PC-3 (cell line): Measurements from ENCODE around the gene FOXK1. TPM values are rescaled to one million over a fixed set of nuclear protein-coding genes. Genes with fewer than 3 reads are reported as not detected.

Experiments used
- ATAC-seq: fragments of 200-7000 bp; cut with Tn5 transposase; 2 replicates; pipeline ENCODE4 v1.9.1; 2020; ENCODE audit warnings: mild to moderate bottlenecking, moderate library complexity
- BruUV-seq: library from RNA; stranded (reverse); fragments of 400-500 nt; replicated peaks from 2 replicates; lab custom pipeline; 2021; lab: Mats Ljungman, UMichigan
- CTCF ChIA-PET: fragments of 300-600 bp; sonication (Branson Sonifier 250); formaldehyde crosslinking; loops from one replicate; lab custom pipeline; 2022; ENCODE audit warnings: antibody characterized with exemption; lab: Charles Lee
- POLR2A ChIA-PET: fragments of 300-600 bp; sonication (Branson Sonifier 250); formaldehyde crosslinking; loops from one replicate; lab custom pipeline; 2022; ENCODE audit warnings: antibody characterized with exemption; ENCODE audit not compliant: unreplicated experiment; lab: Charles Lee
- DNase-seq: peaks from one replicate; pipeline ENCODE4 v3.0.0-alpha.2; 2015
- H2AFZ ChIP-seq: fragments of 300-600 bp; sonication (generic); 2 replicates; pipeline ENCODE4 v1.6.0; 2016; ENCODE audit warnings: antibody characterized with exemption, low read length
- H3F3A ChIP-seq: fragments of 300-600 bp; sonication (generic); one replicate; pipeline ENCODE4 v1.6.0; 2017; ENCODE audit warnings: antibody characterized with exemption, low read length, control low read depth, mild to moderate bottlenecking; ENCODE audit not compliant: unreplicated experiment
- H3K27ac ChIP-seq: fragments of 300-600 bp; sonication (generic); 2 replicates; pipeline ENCODE4 v1.5.1; 2016; ENCODE audit warnings: mild to moderate bottlenecking, low read length
- H3K27me3 ChIP-seq: fragments of 300-600 bp; sonication (generic); 2 replicates; pipeline ENCODE4 v1.6.1; 2016; ENCODE audit warnings: low read length, mixed read lengths
- H3K36me3 ChIP-seq: fragments of 300-600 bp; sonication (generic); 2 replicates; pipeline ENCODE4 v1.6.1; 2016; ENCODE audit warnings: low read depth, mixed run types, low read length, mixed read lengths
- H3K4me1 ChIP-seq: fragments of 300-600 bp; sonication (generic); 2 replicates; pipeline ENCODE4 v1.5.1; 2016; ENCODE audit warnings: low read length; ENCODE audit not compliant: insufficient read depth
- H3K4me2 ChIP-seq: fragments of 300-600 bp; sonication (generic); 2 replicates; pipeline ENCODE4 v1.6.0; 2016; ENCODE audit warnings: low read length
- H3K4me3 ChIP-seq: fragments of 300-600 bp; sonication (generic); 2 replicates; pipeline ENCODE4 v1.5.1; 2016; ENCODE audit warnings: mild to moderate bottlenecking, low read length, mixed read lengths
- H3K79me2 ChIP-seq: fragments of 300-600 bp; sonication (generic); 2 replicates; pipeline ENCODE4 v1.6.1; 2017; ENCODE audit warnings: low read length, mixed read lengths
- H3K9ac ChIP-seq: fragments of 300-600 bp; sonication (generic); 2 replicates; pipeline ENCODE4 v1.6.0; 2016; ENCODE audit warnings: mild to moderate bottlenecking, low read length
- H3K9me2 ChIP-seq: fragments of 300-600 bp; sonication (generic); replicated peaks from 2 replicates; pipeline ENCODE4 v1.6.1; 2016; ENCODE audit warnings: mixed run types, low read length, mixed read lengths
- H3K9me3 ChIP-seq: fragments of 300-600 bp; sonication (generic); 2 replicates; pipeline ENCODE4 v1.6.1; 2016; ENCODE audit warnings: low read length, mixed read lengths
- H4K20me1 ChIP-seq: fragments of 300-600 bp; sonication (generic); 2 replicates; pipeline ENCODE4 v1.6.1; 2016; ENCODE audit warnings: low read length, mixed read lengths
- CTCF ChIP-seq: fragments of 300-600 bp; sonication (generic); conservative IDR thresholded peaks from 2 replicates; pipeline ENCODE4 v1.5.1; 2017; ENCODE audit warnings: antibody characterized with exemption, low read depth, mild to moderate bottlenecking, low read length
- EZH2 ChIP-seq: fragments of 300-600 bp; sonication (generic); IDR thresholded peaks from one replicate; pipeline ENCODE4 v1.6.1; 2017; ENCODE audit warnings: antibody characterized with exemption, mild to moderate bottlenecking, low read length; ENCODE audit not compliant: unreplicated experiment
- EZH2phosphoT487 ChIP-seq: fragments of 300-600 bp; sonication (generic); IDR thresholded peaks from 2 replicates; pipeline ENCODE4 v1.6.1; 2018; ENCODE audit warnings: mild to moderate bottlenecking, antibody characterized with exemption, low read length, borderline replicate concordance
- intact Hi-C: fragments of 100-400 bp; cut with micrococcal nuclease; formaldehyde crosslinking; loops from 2 replicates; pipeline ENCODE4 v1.9.0; 2023
- total RNA-seq: library from RNA; depleted of rRNA; stranded (reverse); fragments of >200 nt; gene quantifications from 2 replicates; pipeline ENCODE4 v1.2.3, GENCODE V29; 2014

Gene FOXK1
- total RNA-seq, 1 experiment from 2014 or later, result 13.2 TPM

GRCh38 chr7:4725014-4725849, 43.1 kb downstream of the FOXK1 start:
- Histone ChIP-seq H3K36me3 (no peaks in the 10 kb centered on the region), H3K9me2 (no peaks in the 10 kb centered on the region), H3K27ac (peak overlapping the region; percentile 64), H3K79me2 (peaks cover 59% of the 10 kb centered on the region), H3K9me3 (no peaks in the 10 kb centered on the region), H3K4me1 (peaks cover 9% of the 10 kb centered on the region; the same call in 1 of the 2 replicates), H3K27me3 (no peaks in the 10 kb centered on the region), H3K4me3 (peak overlapping the region; percentile 73), H2AFZ (peak overlapping the region; percentile 67), H3K4me2 (peak overlapping the region; percentile 86), H4K20me1 (no peaks in the 10 kb centered on the region), H3F3A (no peaks in the 10 kb centered on the region), H3K9ac (peak overlapping the region; percentile 73)
- intact Hi-C loops, result loop anchor here (1.0 kb wide), 2 partner anchors 20 to 41 kb away; no protein-coding TSS in a partner anchor
- peak; percentile 86 for ATAC-seq
- ChIA-PET CTCF (no interaction called here), POLR2A (interaction anchor here (0.5 to 1.1 kb wide), 2 partner anchors 12 to 51 kb away, joined by 3 read pairs; no protein-coding TSS in a partner anchor)
- peak; percentile 60 for DNase-seq
- BruUV-seq, result TSS peak; percentile 73
- no peak for TF ChIP-seq EZH2phosphoT487
- TF ChIP-seq EZH2, result no peak
- no peak for TF ChIP-seq CTCF

- peaks cover 58% of the 10 kb centered on the region for H3K79me2 ChIP-seq
- H3K4me3 ChIP-seq, result peak overlapping the region; percentile 73
- H3K27me3 ChIP-seq, result no peaks in the 10 kb centered on the region
- no peaks in the 10 kb centered on the region for H3F3A ChIP-seq
- H3K9me2 ChIP-seq, result no peaks in the 10 kb centered on the region
- ATAC-seq (no peak), DNase-seq (no peak)
- no peaks in the 10 kb centered on the region for H3K36me3 ChIP-seq
- peak overlapping the region; percentile 64 for H3K27ac ChIP-seq
- peaks cover 9% of the 10 kb centered on the region; the same call in 1 of the 2 replicates for H3K4me1 ChIP-seq
- peak overlapping the region; percentile 73 for H3K9ac ChIP-seq
- peak overlapping the region; percentile 67 for H2AFZ ChIP-seq
- peak overlapping the region; percentile 86 for H3K4me2 ChIP-seq
- H4K20me1 ChIP-seq, result no peaks in the 10 kb centered on the region
- intact Hi-C loops, result loop anchor here (1.0 kb wide), 2 partner anchors 19 to 42 kb away; no protein-coding TSS in a partner anchor
- TF ChIP-seq EZH2phosphoT487 (no peak), EZH2 (no peak), CTCF (no peak)
- BruUV-seq, result TSS peak; percentile 35
- CTCF ChIA-PET, result no interaction called here
- POLR2A ChIA-PET, result no interaction called here
- no peaks in the 10 kb centered on the region for H3K9me3 ChIP-seq
Observed at GRCh38 chr7:4725850-4726450, 43.9 kb downstream of the FOXK1 start.
